HG03025 (cell line): ENCODE data around the gene TCF7L2.

Experiments used
- ATAC-seq: cut with Tn5 transposase; IDR thresholded peaks from one replicate; pipeline ENCODE4 v1.9.1; 2021; ENCODE audit warnings: mild to moderate bottlenecking, moderate library complexity; ENCODE audit not compliant: unreplicated experiment, low FRiP score

Gene TCF7L2

DNA sequence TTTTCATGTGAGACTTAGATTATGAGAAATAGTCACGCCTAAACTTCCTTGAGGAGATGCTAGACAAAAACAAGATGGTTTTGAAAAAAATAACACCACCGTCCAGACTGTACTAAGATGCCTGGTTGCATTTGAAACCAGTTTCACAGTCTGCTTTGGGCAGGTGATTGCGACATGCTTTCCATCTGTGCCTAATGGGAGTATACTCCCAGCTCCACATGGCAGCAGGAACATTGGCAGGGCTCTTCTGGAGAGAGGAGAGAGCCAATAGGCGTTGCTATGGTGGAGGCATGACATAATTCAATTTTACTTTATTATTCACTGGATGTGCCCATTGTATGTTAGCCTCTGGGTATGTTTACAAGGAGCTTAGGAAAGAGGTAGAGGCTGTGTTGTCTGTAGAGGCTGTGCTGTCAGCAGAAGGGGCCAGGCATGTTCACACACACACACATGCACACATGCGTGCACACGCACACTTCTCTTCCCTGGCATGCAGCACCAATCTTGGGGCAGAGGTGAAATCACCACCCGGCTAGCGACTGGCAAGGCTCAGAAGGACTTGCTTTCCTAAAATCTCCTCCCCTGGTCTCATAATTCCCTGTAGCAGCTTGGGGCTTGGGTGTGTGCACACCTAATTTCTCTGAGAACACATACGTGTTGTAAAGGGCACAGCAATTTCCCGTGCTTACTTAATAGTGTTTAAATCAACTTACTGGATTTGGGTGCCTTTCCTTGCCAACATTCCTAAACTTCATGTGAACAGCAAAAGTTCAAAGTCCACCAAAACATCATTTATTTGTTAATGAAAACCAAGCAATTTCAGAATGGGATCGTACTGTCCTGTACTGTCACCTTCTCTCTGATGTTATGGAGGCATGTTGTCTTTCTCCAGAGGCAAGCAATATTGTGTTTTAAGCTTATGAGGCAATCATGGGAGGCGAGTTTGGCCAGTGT is 162.1 kb downstream of the TCF7L2 start:
- ATAC-seq, result no peak

GRCh38 chr10:113113241-113113640 is 163.2 kb downstream of the TCF7L2 start:
- no peak for ATAC-seq

GRCh38 chr10:113113918-113114317 is 163.9 kb downstream of the TCF7L2 start:
- no peak for ATAC-seq

- no peak for ATAC-seq
Observed at GRCh38 chr10:113115556-113115955, 165.5 kb downstream of the TCF7L2 start.

DNA sequence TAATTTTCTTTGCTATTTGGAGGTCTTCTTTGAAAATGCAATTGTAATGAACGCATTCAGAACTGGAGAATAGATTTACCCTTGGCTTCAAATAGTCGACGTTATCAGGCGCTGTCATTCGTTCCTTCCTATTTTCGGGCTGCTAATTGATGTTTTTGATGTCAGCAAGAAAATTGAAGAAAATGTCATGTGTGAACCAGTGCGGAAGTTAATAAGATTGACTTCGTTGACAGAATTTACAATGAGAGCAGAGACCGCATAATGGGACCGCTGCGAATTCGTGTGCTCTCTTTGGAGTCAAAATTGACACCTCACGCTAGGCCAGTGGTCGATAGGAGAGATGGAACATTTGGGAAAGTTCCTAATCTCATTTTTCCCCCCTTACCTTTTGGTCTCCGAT is 168.8 kb downstream of the TCF7L2 start:
- no peak for ATAC-seq

DNA sequence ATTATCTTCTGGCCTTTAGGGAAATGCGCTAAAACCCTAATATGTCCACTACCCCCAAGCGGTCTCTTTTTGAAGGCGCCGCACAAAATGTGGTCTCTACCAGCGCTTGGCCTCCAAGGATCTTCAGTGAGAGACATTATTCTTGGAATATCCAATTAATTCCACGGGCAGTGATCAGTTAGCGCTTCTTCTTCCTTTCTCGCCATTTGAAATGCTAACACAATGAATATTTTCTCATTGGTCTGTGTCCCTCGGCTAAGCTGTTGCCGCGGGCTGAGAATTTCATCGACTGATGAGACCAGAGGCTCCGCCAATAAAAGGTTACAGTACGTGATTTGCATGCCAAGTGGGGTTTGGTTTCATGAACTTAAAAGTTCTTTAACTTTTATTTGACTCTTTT is 169.8 kb downstream of the TCF7L2 start:
- no peak for ATAC-seq

DNA sequence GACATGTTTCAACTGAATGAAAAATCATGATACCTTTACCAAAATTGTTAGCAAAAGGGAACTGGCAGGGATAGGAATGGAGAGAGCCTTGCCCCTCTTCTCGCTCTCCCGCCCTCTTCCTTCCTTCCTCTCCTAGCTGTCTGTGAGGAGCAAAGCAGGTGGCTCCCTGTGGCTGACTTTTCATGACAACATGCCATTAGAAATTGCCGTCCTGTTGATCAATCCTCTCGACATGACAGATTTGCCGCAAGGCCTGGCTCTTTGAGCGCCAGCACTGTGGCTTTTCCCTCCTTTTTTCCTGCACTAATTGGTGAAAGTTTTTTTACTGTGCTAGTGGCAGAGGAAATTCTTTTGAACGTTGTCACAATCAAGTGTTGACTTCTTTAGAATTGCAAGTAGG is 171.1 kb downstream of the TCF7L2 start:
- ATAC-seq, result no peak

DNA sequence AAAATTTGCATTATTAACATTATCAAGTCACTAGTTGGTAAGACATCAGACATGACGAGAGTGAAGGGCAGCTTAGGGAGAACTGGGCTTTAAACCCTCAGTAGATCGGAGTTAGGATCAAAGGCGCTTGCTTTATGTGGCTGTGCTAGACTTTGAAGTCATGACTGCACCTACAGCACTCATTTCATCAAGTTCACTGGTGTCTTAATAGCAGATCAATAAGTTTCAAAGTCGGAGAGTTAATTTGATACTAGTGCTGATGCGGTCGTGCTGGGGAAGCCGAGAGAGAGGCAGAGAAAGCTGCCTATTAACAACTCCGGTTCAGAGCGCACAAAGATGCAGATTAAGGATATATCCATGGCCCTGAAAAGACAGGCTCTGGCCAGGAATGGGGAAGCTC is 172.9 kb downstream of the TCF7L2 start:
- no peak for ATAC-seq

GRCh38 chr10:113124724-113125123 is 174.7 kb downstream of the TCF7L2 start:
- no peak for ATAC-seq

GRCh38 chr10:113125612-113126011 is 175.6 kb downstream of the TCF7L2 start:
- no peak for ATAC-seq

DNA sequence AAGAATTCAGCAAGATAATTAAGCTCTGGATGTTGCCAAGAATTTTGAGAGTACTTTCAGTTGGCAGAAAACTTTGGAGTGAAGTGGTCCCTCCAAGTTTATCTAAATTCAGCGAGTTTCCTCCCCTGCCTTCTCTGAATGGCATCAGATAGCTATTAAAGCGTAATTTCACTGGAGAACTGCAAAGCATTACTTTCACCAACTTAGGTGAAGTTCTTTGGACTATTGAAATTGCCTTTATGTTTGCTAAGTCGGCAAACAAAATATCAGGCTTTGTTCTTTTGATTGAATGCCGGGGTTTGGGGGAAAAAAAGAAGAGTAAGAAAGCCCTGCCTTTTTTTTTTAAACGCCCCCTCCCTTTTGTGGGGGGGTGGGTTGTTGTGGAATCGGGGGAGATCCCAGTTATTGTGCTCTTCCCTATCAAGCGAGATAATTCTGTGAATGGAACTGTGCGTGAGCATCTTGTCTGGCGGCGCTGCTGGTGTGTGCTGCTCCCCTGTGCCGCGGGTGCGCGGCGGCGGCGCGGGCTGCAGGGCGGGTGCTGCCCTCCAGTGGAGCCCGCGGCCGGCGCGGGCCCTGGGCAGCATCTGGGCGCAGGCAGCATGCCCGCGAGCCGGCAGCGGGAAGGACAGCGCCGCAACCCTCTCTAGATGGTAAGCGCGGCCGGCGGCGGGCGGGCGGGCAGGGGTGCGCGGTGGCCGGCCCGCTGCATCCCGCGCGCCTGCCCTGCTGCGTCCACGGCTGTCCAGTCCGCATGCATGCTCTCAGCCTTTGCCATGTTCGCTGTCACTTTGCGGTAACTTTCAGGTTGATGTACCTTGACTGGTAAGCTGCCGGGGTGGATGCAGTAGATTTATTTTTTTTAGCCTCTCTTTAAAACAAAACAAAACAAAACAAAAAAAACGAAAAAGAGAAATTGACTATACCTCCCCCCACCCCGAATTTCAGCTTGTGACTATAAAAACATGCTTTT is 176.5 kb downstream of the TCF7L2 start:
- ATAC-seq, result no peak

- ATAC-seq, result no peak
Observed at GRCh38 chr10:113127261-113127900, 177.3 kb downstream of the TCF7L2 start.

GRCh38 chr10:113127901-113128283 is 177.8 kb downstream of the TCF7L2 start:
- ATAC-seq, result no peak

DNA sequence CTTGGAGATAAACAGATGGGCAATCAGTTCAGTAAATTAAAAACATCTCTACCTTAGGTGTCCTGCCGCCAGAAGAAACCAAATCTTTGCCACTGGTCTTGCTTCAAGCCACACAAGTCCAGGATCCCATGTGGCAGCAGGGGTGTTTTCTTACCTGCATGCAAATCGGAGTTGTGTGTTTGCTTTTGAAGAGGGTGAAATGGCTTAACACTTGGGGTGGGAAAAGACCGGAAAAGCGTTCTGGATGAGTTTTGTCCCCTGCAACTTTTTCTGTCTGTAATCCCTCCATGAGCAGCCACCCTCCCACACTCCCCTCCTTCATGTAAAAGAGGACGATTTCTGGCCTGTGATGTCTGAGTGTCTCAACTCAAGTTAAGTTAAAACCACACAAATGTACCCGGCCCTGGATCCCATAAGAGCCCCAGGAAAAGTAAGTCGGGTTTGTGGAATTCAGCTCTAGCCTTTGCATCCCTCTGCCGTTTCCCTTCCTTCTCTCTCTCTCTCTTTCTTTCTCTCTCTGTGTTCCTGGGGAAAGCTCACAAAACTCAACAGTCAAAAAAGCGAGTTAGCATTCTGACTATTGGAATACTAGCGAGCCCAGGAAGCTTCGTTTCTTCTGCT is 178.5 kb downstream of the TCF7L2 start:
- ATAC-seq, result no peak

DNA sequence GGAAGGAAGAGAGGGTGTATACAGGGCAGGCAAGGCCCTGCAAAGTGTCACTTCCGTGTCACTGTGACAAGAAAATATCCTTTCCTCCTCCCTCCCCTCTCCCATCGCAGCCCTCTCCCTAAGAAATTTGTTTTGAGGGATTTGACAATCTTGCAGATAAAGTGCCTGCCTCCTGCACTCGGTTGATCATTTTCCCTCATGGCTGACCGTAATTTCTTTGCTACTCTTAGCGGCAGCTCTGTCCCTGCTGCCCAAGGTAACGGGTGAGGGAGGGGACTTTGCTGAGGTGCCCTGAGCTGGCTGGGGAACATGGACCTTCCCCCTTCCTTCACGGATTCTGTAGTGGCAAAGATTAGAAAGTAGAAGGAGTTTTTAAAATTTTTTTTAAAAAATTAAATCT is 179.1 kb downstream of the TCF7L2 start:
- no peak for ATAC-seq

DNA sequence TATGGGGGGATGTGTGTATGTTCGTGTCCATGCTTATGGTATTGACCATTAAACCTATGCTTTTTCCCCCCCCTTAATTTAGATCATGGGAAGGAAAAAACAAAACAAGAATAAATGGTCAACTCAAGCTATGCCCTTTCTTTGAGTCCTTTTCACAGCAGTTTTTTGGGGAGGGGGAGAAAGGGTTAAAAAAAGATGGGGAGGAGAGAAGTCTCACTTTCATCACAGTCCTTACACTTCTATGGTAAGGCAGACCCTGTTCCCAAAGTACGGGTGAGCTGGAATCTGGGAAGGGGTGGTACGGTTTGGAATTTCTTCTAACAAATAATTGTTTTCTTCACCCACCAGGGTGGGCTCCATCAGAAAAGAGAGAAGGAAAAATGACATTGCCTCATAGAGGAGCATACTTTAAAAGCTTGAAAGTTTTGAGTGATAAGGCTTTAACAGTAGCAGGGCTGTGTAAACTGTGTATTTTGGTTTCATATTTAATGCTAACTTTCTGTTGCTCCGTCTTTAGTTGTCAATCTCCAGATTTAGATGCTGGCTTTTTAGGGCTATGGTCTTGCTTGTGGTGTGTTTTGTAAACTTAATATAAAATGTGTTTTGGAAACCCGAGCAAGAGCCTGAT is 180.1 kb downstream of the TCF7L2 start:
- ATAC-seq, result no peak

- ATAC-seq, result no peak
Observed at GRCh38 chr10:113131613-113132261, 181.7 kb downstream of the TCF7L2 start.

GRCh38 chr10:113132591-113133121 is 182.6 kb downstream of the TCF7L2 start:
- ATAC-seq, result no peak

DNA sequence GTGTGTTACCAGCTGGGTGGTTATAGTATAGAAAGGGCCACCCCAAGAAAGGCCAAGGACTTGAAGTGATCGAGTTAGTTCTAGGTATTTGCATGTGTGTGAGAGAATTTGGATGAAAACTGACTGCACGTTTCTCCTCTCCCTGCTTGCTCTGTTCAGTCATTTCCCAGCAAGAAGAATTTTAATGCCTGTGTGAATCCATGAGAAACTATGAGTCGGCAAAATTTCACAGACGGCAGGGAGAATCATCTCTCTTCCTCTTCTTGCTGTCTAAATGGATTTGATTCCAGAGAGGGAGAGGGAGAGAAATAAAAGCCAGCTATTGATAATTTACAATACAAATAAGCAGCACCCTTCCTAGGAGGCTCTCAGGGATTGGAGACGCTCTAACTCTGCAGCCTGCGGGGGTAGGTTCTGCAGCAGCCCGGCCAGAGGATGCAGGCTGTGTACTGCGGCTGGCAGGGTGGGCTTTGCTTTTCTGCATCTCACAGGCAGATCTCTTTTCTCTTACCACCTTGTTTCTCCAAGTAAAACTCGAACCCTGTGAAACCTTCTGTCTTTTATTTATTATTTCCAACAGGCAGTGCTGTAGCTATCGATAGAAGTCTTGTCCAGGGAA is 183.6 kb downstream of the TCF7L2 start:
- no peak for ATAC-seq
